A549 (cell line): ENCODE results near the gene ZNF446.

Experiments used
- BHLHE40 ChIP-seq: IDR thresholded peaks from 2 replicates; pipeline ENCODE4 v1.6.1; 2012; ENCODE audit warnings: low read depth, low read length, inconsistent platforms
- CEBPB ChIP-seq, 2 experiments: fragments of >200 bp in 1 of 2; sonication (Bioruptor Twin) in 1 of 2; formaldehyde crosslinking in 1 of 2; IDR thresholded peaks; 2 replicates each; pipeline ENCODE4 v1.6.1; 2012 to 2016
- POLR2A ChIP-seq: IDR thresholded peaks from 2 replicates; pipeline ENCODE4 v1.6.1; 2012; ENCODE audit warnings: mild to moderate bottlenecking, low read length
- USF2 ChIP-seq: fragments of 450-650 bp; IDR thresholded peaks from 2 replicates; pipeline ENCODE4 v1.6.1; 2014; ENCODE audit warnings: antibody characterized with exemption

- TF ChIP-seq CEBPB (IDR thresholded peaks at IDR 0.05) (no peak), POLR2A (no peak), USF2 (no peak), BHLHE40 (no peak)
Measured at GRCh38 chr19:58514564-58515022, 38.4 kb downstream of the ZNF446 start.
